K562 (cell line): ENCODE measurements around the gene SYVN1. TPM values are rescaled to one million over a fixed set of nuclear protein-coding genes. Genes with fewer than 3 reads are reported as not detected.

Experiments
- CBX3 ChIP-seq, 2 experiments: IDR thresholded peaks; 1 replicate in 1 of 2; 2 replicates in 1 of 2; pipeline ENCODE4 v1.6.1; 2012; ENCODE audit warnings: inconsistent platforms in 2 of 2, low read length in 2 of 2, borderline replicate concordance in 1 of 2, control low read depth in 1 of 2
- ETS1 ChIP-seq: conservative IDR thresholded peaks from 2 replicates; pipeline ENCODE4 v1.6.1; 2011; ENCODE audit warnings: low read depth, mild to moderate bottlenecking, low read length; ENCODE audit not compliant: control insufficient read depth
- ETV5 ChIP-seq: sonication (generic); formaldehyde crosslinking; IDR thresholded peaks from 2 replicates; pipeline ENCODE4 v1.4.0; 2020; ENCODE audit warnings: low read depth, mild to moderate bottlenecking, missing genetic modification reagents
- ETV6 ChIP-seq, 3 experiments: fragments of 150-350 bp in 1 of 3; sonication (generic) in 1 of 3; formaldehyde crosslinking in 1 of 3; IDR thresholded peaks; 2 replicates each; pipeline versions ENCODE4 v1.6.1 to v1.8.0; 2014 to 2022; ENCODE audit warnings: borderline replicate concordance in 2 of 3, low read depth in 2 of 3, antibody characterized with exemption in 1 of 3, low read length in 1 of 3, mild to moderate bottlenecking in 1 of 3, missing genetic modification reagents in 1 of 3
- FOXJ3 ChIP-seq: sonication (generic); formaldehyde crosslinking; IDR thresholded peaks from 2 replicates; pipeline ENCODE4 v1.4.0; 2020; ENCODE audit warnings: mild to moderate bottlenecking, missing genetic modification reagents
- FOXK1 ChIP-seq: sonication (generic); formaldehyde crosslinking; IDR thresholded peaks from 2 replicates; pipeline ENCODE4 v1.8.0; 2022; ENCODE audit warnings: missing genetic modification reagents, mild to moderate bottlenecking, borderline replicate concordance
- MECOM ChIP-seq: fragments of 250-450 bp; sonication (Bioruptor Pico); IDR thresholded peaks from 2 replicates; pipeline ENCODE4 v1.8.0; 2022; ENCODE audit warnings: inconsistent platforms
- NR1H2 ChIP-seq: sonication (generic); formaldehyde crosslinking; IDR thresholded peaks from 2 replicates; pipeline ENCODE4 v1.4.0; 2020; ENCODE audit warnings: mild to moderate bottlenecking, missing genetic modification reagents
- PML ChIP-seq: IDR thresholded peaks from 2 replicates; pipeline ENCODE4 v1.6.1; 2012; ENCODE audit warnings: low read length, inconsistent platforms
- POLR2H ChIP-seq: IDR thresholded peaks from 2 replicates; pipeline ENCODE4 v1.6.1; 2016; ENCODE audit warnings: missing genetic modification characterization, low read depth, mild to moderate bottlenecking, control low read depth, missing compliant biosample characterization, moderate library complexity
- SMAD4 ChIP-seq: fragments of 250-450 bp; sonication (Bioruptor Pico); conservative IDR thresholded peaks from 2 replicates; pipeline ENCODE4 v1.8.0; 2021; ENCODE audit warnings: inconsistent platforms, mild to moderate bottlenecking, moderate library complexity
- TFAP4 ChIP-seq: sonication (generic); formaldehyde crosslinking; IDR thresholded peaks from 2 replicates; pipeline ENCODE4 v1.8.0; 2022; ENCODE audit warnings: missing genetic modification reagents, mild to moderate bottlenecking, moderate library complexity, borderline replicate concordance
- TGIF2 ChIP-seq: sonication (generic); formaldehyde crosslinking; IDR thresholded peaks from 2 replicates; pipeline ENCODE4 v1.8.1; 2022; ENCODE audit warnings: mild to moderate bottlenecking, missing genetic modification reagents, moderate library complexity
- ZBTB1 ChIP-seq: sonication (generic); formaldehyde crosslinking; IDR thresholded peaks from 2 replicates; pipeline ENCODE4 v1.8.1; 2023; ENCODE audit warnings: missing genetic modification reagents, low read depth, mild to moderate bottlenecking, borderline replicate concordance
- ZNF518B ChIP-seq: fragments of 250-450 bp; sonication (Bioruptor Pico); IDR thresholded peaks from 2 replicates; pipeline ENCODE4 v1.5.0; 2021; ENCODE audit warnings: mild to moderate bottlenecking, moderate library complexity
- ZNF639 ChIP-seq, 2 experiments: fragments of 200-800 bp in 1 of 2; sonication (Bioruptor generic) in 1 of 2; sonication (generic) in 1 of 2; formaldehyde crosslinking in 1 of 2; IDR thresholded peaks in 1 of 2; conservative IDR thresholded peaks in 1 of 2; 2 replicates each; pipeline versions ENCODE4 v1.5.0 to v1.6.1; 2016 to 2020; ENCODE audit warnings: missing compliant biosample characterization in 1 of 2, missing genetic modification characterization in 1 of 2, missing genetic modification reagents in 1 of 2
- ZNF75A ChIP-seq: fragments of 450-650 bp; formaldehyde crosslinking; IDR thresholded peaks from 2 replicates; pipeline ENCODE4 v1.4.0; 2020; ENCODE audit warnings: mild to moderate bottlenecking
- ZSCAN32 ChIP-seq: fragments of 450-650 bp; formaldehyde crosslinking; IDR thresholded peaks from 2 replicates; pipeline ENCODE4 v1.4.0; 2020; ENCODE audit warnings: mild to moderate bottlenecking, moderate library complexity
- polyA plus RNA-seq, 8 experiments: library from polyadenylated mRNA; depleted of rRNA in 4 of 8; stranded (reverse) in 5 of 8; unstranded in 3 of 8; fragments of >200 nt; fragmentation: Nextera tagmentation in 2 of 8; fragmentation: Illumina TruSeq in 1 of 8; extraction: Ambion mirVana in 2 of 8; extraction: Trizol in 1 of 8; gene quantifications; 2 replicates each; pipeline versions ENCODE4 v1.2.1 to v1.2.3, GENCODE V29; 2011 to 2014; ENCODE audit warnings: inconsistent platforms in 1 of 8, missing spikeins in 1 of 8
- total RNA-seq, 7 experiments: library from RNA; depleted of rRNA in 6 of 7; stranded (reverse); fragments of >200 nt in 6 of 7; fragmentation: Illumina TruSeq in 2 of 7; extraction: Trizol in 2 of 7; gene quantifications; 2 replicates each; pipeline versions ENCODE4 v1.2.1 to v1.2.3, GENCODE V29; 2011 to 2021; ENCODE audit warnings: low replicate concordance in 1 of 7

The SYVN1 gene
- total and polyA plus RNA-seq, 9 of the 15 experiments (the other 6 are each of a cell fraction or from before 2014, with no cell fraction given), result 0.41 to 47.4 (median 9.9) TPM

DNA sequence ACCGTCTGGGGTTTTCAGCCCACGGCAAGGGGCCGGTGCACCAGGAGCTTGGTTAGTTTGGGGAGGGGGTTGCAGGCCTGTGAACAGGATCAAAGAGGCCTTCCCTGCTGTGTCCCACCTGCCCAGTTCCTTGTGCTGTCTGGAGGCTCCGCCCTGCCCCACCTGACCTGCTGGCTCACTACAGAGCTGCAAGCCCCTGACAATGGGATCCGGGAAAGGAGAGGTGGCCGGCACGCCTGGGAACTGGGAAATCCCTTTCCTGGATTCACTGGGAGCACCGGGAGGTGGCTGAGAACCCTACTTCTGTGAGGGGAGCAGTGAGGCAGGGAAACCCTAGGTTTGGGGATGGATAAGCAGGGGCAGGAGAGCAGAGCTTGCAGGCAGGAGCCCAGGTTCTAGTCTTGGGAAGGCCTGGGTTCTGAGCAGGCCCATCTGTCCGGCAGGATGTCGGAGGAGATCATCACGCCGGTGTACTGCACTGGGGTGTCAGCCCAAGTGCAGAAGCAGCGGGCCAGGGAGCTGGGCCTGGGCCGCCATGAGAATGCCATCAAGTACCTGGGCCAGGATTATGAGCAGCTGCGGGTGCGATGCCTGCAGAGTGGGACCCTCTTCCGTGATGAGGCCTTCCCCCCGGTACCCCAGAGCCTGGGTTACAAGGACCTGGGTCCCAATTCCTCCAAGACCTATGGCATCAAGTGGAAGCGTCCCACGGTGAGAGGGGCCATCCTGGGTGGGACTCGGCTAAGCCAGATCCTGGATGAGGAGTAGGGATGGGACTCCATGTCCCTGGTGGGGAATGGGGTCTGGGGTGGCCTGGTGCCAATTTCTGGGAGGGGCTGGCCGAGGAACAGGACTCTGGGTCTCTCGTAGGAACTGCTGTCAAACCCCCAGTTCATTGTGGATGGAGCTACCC, 48.2 kb upstream of the SYVN1 start (continued):
- TF ChIP-seq ZNF518B (CRISPR knock-in tag) (no peak), TFAP4 (CRISPR knock-in tag) (peak; percentile 8; the same call in 1 of the 2 replicates), ETV6 (IDR thresholded peaks at IDR 0.05; ENCODE audit: borderline replicate concordance in 1 of 2, low read depth in 2 of 2, low read length in 1 of 2) (no peak), ETV6 (CRISPR knock-in tag; IDR thresholded peaks at IDR 0.05; ENCODE audit: borderline replicate concordance) (no peak), SMAD4 (CRISPR knock-in tag) (no peak), ZNF639 (CRISPR knock-in tag; conservative IDR thresholded peaks at IDR 0.05 in 1 of 2, IDR thresholded peaks at IDR 0.05 in 1 of 2) (no peak), CBX3 (IDR thresholded peaks at IDR 0.05; ENCODE audit: borderline replicate concordance in 1 of 2, low read length in 2 of 2) (no peak), ETS1 (no peak), FOXK1 (CRISPR knock-in tag) (no peak), ZSCAN32 (no peak), FOXJ3 (CRISPR knock-in tag) (no peak), ZBTB1 (CRISPR knock-in tag) (no peak), POLR2H (tag) (no peak), NR1H2 (no peak), PML (no peak), MECOM (CRISPR knock-in tag) (no peak), TGIF2 (CRISPR knock-in tag) (0 out of 2 replicates have a peak, but pooled peaks have one; percentile 64), ETV5 (CRISPR knock-in tag) (no peak), ZNF75A (CRISPR knock-in tag) (no peak)
